Testis (tissue), 3 donors: ENCODE measurements around the gene RAB3C. TPM values are rescaled to one million over a fixed set of nuclear protein-coding genes. Genes with fewer than 3 reads are reported as not detected.

Source experiments
- DNase-seq: peaks from one replicate; pipeline ENCODE4 v3.0.0-alpha.2; 2019
- H3K27ac ChIP-seq, 2 donors: fragments of 200-600 bp; sonication (generic); one replicate each; pipeline ENCODE4 v1.5.1; 2019
- H3K27me3 ChIP-seq: fragments of 200-600 bp; sonication (generic); one replicate; pipeline ENCODE4 v1.5.1; 2019
- H3K36me3 ChIP-seq: fragments of 200-600 bp; sonication (generic); one replicate; pipeline ENCODE4 v1.5.1; 2017; ENCODE audit warnings: low read depth; ENCODE audit errors: missing control alignments
- H3K4me1 ChIP-seq: fragments of 200-600 bp; sonication (generic); one replicate; pipeline ENCODE4 v1.5.1; 2019
- H3K4me3 ChIP-seq, 2 donors: fragments of 200-600 bp; sonication (generic); one replicate each; pipeline ENCODE4 v1.5.1; 2017 to 2019
- H3K9me3 ChIP-seq: fragments of 200-600 bp; sonication (generic); one replicate; pipeline ENCODE4 v1.5.1; 2017
- POLR2A ChIP-seq: fragments of 450-650 bp; IDR thresholded peaks from one replicate; pipeline ENCODE4 v1.6.1; 2017; ENCODE audit warnings: antibody characterized with exemption, mild to moderate bottlenecking, moderate library complexity
- WGBS, 2 donors: methylation state at CpG; one replicate each; pipeline ENCODE4 v1.1.5; 2018; 5-methylcytosine and 5-hydroxymethylcytosine counted together
- intact Hi-C: fragments of 100-400 bp; cut with DNase I; formaldehyde crosslinking; loops from one replicate; pipeline ENCODE4 v1.15.1; 2023; ENCODE audit warnings: low total_unique reads
- polyA plus RNA-seq: library from polyadenylated mRNA; stranded (reverse); fragments of 350-450 nt; fragmentation: Illumina TruSeq; extraction: RNeasy Lipid Tissue Mini Kit (QIAGEN cat#74804); gene quantifications from one replicate; pipeline ENCODE4 v1.2.3, GENCODE V29; 2014; ENCODE audit warnings: low read depth, low replicate concordance; ENCODE audit not compliant: insufficient read depth
- total RNA-seq, 2 donors: library from RNA; depleted of rRNA; stranded (reverse); fragments of >200 nt; gene quantifications; one replicate each; pipeline ENCODE4 v1.2.3, GENCODE V29; 2016
- TF ChIP-seq, protein P1 (sequence below), 3 experiments: fragments of 450-650 bp in 2 of 3; fragments of 200-600 bp in 1 of 3; sonication (generic) in 1 of 3; IDR thresholded peaks; one replicate each; pipeline ENCODE4 v1.5.1; 2016 to 2019; ENCODE audit warnings: antibody characterized with exemption in 3 of 3, mild to moderate bottlenecking in 2 of 3, moderate library complexity in 1 of 3

Gene RAB3C
- total and polyA plus RNA-seq, 3 donors from 2014 or later: 0.47 to 2.5 (median 1.8) TPM

DNA sequence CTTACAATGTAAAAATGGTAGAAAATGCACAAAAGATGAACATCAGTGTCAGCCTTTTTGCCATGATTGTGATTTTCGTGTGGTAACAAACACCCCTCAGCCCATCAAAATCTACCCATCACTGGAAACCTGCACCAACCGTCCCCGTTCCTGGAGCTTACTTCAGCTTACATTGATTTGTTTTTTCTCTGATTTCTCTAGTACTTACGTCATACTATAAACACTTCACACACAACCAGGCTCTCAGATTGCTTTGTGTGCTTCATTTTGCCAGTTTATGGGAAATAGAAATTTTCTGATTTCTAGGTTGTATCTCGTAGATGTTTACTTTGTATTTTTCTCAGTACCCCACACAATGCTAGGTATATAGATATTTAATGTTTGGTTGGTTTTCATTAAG lies 129.1 kb downstream of the RAB3C start:
- Histone ChIP-seq H3K4me3 (no peak overlapping the region), H3K9me3 (no peaks in the 10 kb centered on the region), H3K27ac (no peak overlapping the region), H3K27me3 (no peaks in the 10 kb centered on the region), H3K36me3 (no peaks in the 10 kb centered on the region), H3K4me1 (no peaks in the 10 kb centered on the region)
- no peak for TF ChIP-seq POLR2A
- TF ChIP-seq, protein P1, sequence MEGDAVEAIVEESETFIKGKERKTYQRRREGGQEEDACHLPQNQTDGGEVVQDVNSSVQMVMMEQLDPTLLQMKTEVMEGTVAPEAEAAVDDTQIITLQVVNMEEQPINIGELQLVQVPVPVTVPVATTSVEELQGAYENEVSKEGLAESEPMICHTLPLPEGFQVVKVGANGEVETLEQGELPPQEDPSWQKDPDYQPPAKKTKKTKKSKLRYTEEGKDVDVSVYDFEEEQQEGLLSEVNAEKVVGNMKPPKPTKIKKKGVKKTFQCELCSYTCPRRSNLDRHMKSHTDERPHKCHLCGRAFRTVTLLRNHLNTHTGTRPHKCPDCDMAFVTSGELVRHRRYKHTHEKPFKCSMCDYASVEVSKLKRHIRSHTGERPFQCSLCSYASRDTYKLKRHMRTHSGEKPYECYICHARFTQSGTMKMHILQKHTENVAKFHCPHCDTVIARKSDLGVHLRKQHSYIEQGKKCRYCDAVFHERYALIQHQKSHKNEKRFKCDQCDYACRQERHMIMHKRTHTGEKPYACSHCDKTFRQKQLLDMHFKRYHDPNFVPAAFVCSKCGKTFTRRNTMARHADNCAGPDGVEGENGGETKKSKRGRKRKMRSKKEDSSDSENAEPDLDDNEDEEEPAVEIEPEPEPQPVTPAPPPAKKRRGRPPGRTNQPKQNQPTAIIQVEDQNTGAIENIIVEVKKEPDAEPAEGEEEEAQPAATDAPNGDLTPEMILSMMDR (IDR thresholded peaks at IDR 0.05): no peak
- intact Hi-C loops: no loop called here
- no peak for DNase-seq
- whole genome bisulfite sequencing, 2 donors: 92 to 99% methylated on average over 5 of the region's 5 CpGs

DNA sequence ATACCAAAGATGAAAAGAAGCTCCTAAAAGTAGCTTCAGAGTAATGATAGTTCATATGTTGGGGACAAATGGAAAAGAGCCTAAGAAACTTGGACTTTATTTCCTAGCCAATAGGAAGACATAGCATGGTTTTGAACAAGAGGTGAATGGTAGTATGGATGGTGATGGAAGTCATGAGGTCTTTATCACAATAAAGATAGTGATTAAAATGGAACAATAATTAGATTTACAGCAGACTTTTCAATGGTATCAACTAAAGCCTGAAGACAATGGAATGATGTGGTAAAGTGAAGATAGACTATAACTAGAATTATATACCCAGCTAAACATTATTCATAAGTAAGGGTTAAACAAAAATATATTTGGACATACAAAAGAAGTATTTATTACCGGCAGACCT lies 131.2 kb downstream of the RAB3C start:
- no peaks in the 10 kb centered on the region for H3K27me3 ChIP-seq
- 68 to 75% methylated on average over 1 of the region's 1 CpG for WGBS, 2 donors
- no peaks in the 10 kb centered on the region for H3K9me3 ChIP-seq
- intact Hi-C loops: no loop called here
- DNase-seq: no peak
- H3K4me3 ChIP-seq: no peak overlapping the region
- no peaks in the 10 kb centered on the region for H3K36me3 ChIP-seq
- no peaks in the 10 kb centered on the region for H3K4me1 ChIP-seq
- TF ChIP-seq POLR2A: no peak
- TF ChIP-seq, protein P1 (IDR thresholded peaks at IDR 0.05): no peak
- H3K27ac ChIP-seq: no peak overlapping the region

DNA sequence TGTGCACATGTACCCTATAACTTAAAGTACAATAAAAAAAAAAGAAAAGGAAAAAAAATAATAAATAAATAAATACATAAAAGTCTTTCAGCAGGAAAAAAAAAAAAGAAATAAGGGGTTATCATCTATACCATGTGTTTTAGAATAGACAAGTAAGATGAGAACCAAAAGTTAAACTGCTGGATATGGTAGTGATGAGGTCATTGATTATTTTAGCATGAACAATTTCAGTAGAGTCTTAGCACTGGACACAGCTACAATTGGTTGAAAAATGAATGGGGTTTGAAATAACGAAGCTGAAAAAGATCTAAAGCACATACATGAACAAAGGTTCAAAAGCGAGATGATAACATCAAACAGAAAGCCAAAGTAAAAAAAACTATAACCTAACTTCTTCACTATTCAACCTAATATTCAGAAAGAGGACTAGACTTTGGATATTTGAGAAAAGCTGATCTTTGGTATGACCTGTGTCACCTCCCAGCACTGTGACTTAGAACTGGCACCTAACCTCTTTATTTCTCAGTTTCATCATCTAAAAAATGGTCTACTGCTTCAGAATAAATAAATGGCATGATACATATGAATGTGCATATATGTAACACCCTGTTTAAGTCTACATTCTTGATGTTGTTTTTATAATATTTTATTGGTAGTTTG lies 133.3 kb downstream of the RAB3C start:
- no peaks in the 10 kb centered on the region for H3K27me3 ChIP-seq
- no peak for TF ChIP-seq POLR2A
- TF ChIP-seq, protein P1 (IDR thresholded peaks at IDR 0.05): no peak
- no peaks in the 10 kb centered on the region for H3K9me3 ChIP-seq
- no peaks in the 10 kb centered on the region for H3K4me1 ChIP-seq
- intact Hi-C loops: no loop called here
- no peak overlapping the region for H3K27ac ChIP-seq
- DNase-seq: no peak
- 92 to 97% methylated on average over 2 of the region's 2 CpGs for WGBS, 2 donors
- no peak overlapping the region for H3K4me3 ChIP-seq
- H3K36me3 ChIP-seq: no peaks in the 10 kb centered on the region

DNA sequence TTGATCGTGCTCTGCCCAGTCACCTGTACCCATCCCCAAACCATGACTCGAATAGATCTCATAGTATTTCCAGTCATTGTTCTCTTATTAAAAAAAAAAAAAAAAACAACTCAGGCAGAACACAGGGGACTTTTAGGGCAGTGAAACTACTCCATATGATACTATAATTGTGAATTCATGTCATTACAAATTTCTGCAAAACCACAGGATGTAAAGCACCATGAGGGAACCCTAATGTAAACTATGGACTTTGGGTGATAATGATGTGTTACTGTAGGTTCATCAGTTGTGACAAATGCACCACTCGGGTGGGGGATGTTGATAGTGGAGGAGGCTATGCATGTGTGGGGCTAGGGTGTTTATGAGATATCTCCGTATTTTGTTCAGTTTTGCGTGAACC lies 133.8 kb downstream of the RAB3C start:
- H3K9me3 ChIP-seq: no peaks in the 10 kb centered on the region
- H3K4me1 ChIP-seq: no peaks in the 10 kb centered on the region
- H3K27me3 ChIP-seq: no peaks in the 10 kb centered on the region
- H3K27ac ChIP-seq: no peak overlapping the region
- no peak overlapping the region for H3K4me3 ChIP-seq
- whole genome bisulfite sequencing, 2 donors: 90 to 91% methylated on average over 5 of the region's 5 CpGs
- intact Hi-C loops: no loop called here
- no peak for DNase-seq
- TF ChIP-seq POLR2A: no peak
- no peaks in the 10 kb centered on the region for H3K36me3 ChIP-seq

DNA sequence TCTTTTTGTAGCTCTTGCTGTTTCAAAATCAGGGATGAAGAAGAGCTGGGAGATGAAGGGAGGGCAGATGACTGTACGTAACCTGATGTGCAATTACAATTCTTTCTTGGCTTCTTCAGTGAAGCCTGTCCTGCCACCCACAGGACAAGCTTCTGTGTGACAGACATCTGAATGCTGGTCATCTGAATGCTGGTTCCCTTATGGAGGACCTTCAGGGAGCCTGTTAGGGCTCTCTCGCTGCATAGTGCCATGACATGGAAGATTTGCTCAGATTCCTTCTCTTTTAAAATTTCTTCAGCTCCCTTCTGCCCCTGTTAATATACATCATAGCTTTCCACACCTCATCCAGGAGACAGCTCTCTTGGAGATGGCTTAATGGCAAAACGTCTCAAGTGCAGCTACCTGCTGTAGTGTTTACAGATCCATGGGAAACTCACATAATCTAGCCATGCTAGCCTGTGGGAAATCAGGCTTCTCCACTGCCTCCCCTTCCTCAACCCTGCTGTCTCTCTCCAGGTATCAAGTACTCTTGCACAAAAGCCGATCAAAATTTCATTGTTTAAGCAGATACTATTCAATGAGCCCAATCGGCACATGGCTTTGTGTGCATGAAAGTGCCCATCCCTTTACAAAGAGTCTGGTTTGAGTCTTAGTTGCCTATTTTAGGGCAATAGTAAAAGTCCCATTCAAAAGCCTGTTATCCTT lies 134.6 kb downstream of the RAB3C start:
- TF ChIP-seq POLR2A: no peak
- TF ChIP-seq, protein P1 (IDR thresholded peaks at IDR 0.05): no peak
- no peak for DNase-seq
- no peaks in the 10 kb centered on the region for H3K9me3 ChIP-seq
- H3K27me3 ChIP-seq: no peaks in the 10 kb centered on the region
- no peak overlapping the region for H3K27ac ChIP-seq
- H3K4me3 ChIP-seq: no peak overlapping the region
- intact Hi-C loops: no loop called here
- H3K36me3 ChIP-seq: no peaks in the 10 kb centered on the region
- 75 to 83% methylated on average over 5 of the region's 5 CpGs for WGBS, 2 donors
- H3K4me1 ChIP-seq: no peaks in the 10 kb centered on the region
